IMR-90 (cell line): Measurements from ENCODE around the gene SLC36A2.

Experiments
- CEBPB ChIP-seq: IDR thresholded peaks from 2 replicates; pipeline ENCODE4 v1.6.1; 2012; ENCODE audit warnings: low read depth, low read length, improper control_type of control experiment
- CTCF ChIP-seq: conservative IDR thresholded peaks from 2 replicates; pipeline ENCODE4 v1.5.1; 2012; ENCODE audit warnings: mild to moderate bottlenecking, low read depth, low read length, improper control_type of control experiment
- POLR2A ChIP-seq: IDR thresholded peaks from 2 replicates; pipeline ENCODE4 v1.6.1; 2012; ENCODE audit warnings: mild to moderate bottlenecking, low read depth, low read length

GRCh38 chr5:151320481-151320880, 26.9 kb downstream of the SLC36A2 start:
- TF ChIP-seq CTCF (no peak), CEBPB (no peak), POLR2A (no peak)
